Erythroblast (primary cell): ENCODE results near the gene MCF2L.

Source experiments
- DNase-seq, 2 experiments: peaks; one replicate each; lab custom pipeline; 2025; lab: John Stamatoyannopoulos, UW
- GATA1 ChIP-seq: IDR thresholded peaks from 2 replicates; pipeline ENCODE4 v1.6.1; 2011; ENCODE audit warnings: low read depth, mild to moderate bottlenecking, control low read depth, low read length, moderate library complexity
- POLR2A ChIP-seq: IDR thresholded peaks from 2 replicates; pipeline ENCODE4 v1.6.1; 2011; ENCODE audit warnings: mild to moderate bottlenecking, low read length

MCF2L gene

DNA sequence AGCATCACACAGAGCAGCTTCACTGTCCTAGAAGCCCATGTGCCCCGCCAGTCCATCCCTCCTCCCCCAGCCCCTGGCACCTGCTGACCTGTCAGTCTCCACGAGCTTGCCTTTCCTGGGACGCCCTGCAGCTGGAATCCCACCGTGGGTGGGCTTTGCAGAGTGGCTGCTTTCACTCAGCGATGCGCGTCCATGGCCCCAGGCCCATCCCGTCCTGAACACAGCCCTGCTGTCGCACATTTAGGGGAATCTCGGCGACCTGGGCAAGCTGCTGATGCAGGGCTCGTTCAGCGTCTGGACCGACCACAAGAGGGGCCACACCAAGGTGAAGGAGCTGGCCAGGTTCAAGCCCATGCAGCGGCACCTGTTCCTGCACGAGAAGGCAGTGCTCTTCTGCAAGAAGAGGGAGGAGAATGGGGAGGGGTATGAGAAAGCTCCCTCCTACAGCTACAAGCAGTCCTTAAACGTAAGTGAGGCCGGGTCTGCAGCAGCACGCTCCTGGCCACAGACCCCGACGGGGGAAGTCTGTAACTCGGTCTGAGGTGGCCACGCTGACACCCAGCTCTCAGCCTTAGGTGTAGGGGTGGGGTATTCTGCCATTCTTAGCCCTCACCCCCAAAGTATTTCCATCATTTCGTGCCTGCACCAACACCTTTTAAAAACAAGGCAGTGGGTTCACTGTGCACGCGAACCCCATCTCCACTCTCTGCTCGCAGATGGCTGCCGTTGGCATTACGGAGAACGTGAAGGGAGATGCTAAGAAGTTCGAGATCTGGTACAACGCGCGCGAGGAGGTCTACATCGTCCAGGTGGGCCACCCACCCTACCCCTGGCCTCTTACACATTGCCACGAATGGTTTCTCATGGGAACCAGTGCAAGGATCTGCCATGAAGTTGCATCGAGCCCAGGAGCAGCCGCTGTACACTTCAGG is 118.2 kb downstream of the MCF2L start:
- DNase-seq = no peak
- no peak for TF ChIP-seq GATA1
- no peak for TF ChIP-seq POLR2A

- TF ChIP-seq POLR2A (no peak), GATA1 (no peak)
- DNase-seq = no peak
These were observed 119.1 kb downstream of the MCF2L start for GRCh38 chr13:113087923-113088690.

GRCh38 chr13:113088691-113089020 is 119.6 kb downstream of the MCF2L start:
- no peak for DNase-seq
- TF ChIP-seq GATA1 = no peak
- no peak for TF ChIP-seq POLR2A

DNA sequence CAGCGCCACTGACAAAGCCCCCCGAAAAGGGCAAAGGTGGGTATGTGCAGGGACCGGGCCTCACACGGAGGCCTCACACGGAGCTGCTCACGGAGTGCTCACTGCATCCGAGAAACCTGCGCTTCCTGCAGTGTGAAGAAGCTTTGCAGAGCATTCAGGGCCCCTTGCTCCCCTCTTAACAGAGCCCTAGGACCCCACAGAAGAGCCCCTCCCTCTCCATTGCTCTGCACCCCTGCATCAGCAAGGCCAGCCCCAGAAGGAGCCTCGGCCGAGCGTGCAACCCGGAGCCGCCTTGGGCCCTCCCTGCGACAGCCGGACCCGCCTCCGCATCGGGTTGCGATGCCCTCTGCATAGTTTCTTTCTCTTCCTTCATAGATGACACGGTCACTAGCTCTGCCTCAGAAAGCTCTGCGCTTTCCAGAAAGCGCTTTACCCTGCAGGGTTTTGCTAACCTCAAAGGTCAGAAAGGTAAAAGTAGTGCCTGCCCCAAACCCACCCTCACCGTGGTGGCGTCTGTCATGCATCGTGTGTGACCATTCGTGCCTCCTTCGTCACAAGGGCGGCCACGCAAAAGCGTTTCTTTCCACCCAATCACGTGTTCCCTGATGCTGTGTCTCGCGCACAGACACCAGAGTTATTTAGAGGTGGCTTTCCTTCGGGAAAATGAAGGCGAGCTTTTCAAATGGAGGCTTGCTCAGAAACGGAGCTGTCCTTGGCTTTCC is 120.8 kb downstream of the MCF2L start:
- TF ChIP-seq POLR2A (no peak), GATA1 (no peak)
- no peak for DNase-seq

DNA sequence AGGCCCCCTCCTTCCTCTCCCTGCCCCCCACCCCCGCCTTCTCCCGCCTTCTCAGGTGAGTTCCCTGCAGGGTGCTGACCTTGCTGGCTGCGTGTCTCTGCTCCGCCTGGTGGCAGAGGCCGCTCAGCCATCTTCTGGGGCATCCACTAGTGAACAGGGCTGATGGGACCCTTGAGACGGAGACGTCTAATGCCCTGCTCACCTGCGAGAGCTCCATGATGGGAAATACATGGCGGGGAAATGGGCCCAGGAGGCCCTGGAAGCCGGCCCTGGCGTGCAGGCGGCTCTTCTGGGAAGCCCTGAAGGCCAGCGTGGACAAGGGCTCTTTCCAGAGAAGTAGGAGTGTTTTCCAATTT is 121.4 kb downstream of the MCF2L start:
- no peak for TF ChIP-seq POLR2A
- no peak for TF ChIP-seq GATA1
- no peak for DNase-seq

GRCh38 chr13:113090806-113091205 is 121.8 kb downstream of the MCF2L start:
- no peak for DNase-seq
- TF ChIP-seq POLR2A (no peak), GATA1 (no peak)

DNA sequence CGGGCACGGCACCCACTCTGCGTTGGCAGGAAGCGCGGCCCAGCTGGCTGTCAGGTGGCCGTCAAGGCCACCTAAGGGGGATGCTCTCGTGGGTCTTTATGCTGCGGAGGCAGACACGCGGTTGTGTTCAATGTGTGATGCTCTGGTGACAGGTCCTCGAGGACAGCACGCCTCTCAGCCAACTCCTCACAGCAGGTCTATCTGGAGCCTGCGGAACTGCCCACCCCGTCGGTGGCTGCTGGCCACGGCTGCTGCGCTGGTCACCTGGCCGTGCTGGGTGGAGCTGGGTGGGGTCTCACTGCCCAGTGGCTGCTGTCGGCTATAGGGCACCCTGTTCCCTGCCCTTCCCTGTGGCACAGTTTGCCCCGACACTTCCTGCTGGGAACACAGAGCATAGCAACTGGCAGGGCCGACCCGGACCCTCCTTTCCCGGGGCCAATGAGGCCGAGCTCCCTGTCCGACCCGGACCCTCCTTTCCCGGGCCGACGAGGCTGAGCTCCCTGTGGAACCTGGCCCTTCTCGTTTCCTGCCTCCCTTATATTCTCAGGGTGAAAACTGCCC is 122.3 kb downstream of the MCF2L start:
- TF ChIP-seq POLR2A (no peak), GATA1 (no peak)
- no peak for DNase-seq

DNA sequence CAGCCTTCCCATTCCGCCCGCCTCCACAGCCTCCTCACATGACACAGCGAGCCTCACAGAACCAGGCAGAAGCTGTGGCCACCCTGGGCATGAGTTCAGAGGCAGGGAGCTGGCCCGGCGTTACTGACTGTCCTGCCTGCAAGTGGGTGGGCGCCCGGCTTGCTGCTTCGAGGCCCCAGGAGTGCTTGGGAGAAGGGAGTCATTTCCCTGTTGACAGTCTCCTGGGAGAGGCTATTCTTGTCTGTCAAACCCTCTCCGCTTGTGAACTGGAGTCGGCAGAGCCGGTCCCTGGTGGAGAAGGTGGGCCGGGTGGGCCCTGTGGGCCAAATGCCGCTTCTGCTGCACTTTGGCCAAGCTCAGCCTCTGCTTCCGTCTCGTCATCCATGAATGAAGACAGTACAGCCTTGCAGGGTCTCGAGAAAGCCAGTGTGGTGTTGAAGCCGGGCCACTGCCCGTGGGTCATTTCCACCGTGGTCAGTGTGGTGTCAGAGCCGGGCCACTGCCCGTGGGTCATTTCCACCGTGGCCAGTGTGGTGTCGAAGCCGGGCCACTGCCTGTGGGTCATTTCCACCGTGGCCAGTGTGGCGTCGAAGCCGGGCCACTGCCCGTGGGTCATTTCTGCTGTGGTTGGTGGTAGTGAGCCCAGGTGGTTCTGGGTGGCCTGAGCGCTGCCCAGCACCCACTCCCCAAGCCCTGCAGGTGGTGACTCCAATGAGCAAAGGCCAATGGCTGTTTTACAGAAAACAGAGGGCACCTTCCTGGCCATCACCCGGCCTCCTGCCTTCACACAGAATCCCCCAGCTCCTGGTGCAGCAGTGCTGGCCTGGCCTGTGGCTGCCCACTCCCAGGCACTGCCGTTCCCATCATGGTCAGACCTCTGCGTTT is 123.1 kb downstream of the MCF2L start:
- DNase-seq = no peak
- TF ChIP-seq POLR2A = no peak
- TF ChIP-seq GATA1 = no peak

GRCh38 chr13:113092776-113093579 is 124.0 kb downstream of the MCF2L start:
- DNase-seq = no peak
- TF ChIP-seq POLR2A (no peak), GATA1 (no peak)

GRCh38 chr13:113093580-113094409 is 124.8 kb downstream of the MCF2L start:
- no peak for DNase-seq
- TF ChIP-seq GATA1 = no peak
- TF ChIP-seq POLR2A = no peak

- TF ChIP-seq POLR2A (no peak), GATA1 (no peak)
- no peak for DNase-seq
These were observed 125.4 kb downstream of the MCF2L start for GRCh38 chr13:113094410-113094800.

DNA sequence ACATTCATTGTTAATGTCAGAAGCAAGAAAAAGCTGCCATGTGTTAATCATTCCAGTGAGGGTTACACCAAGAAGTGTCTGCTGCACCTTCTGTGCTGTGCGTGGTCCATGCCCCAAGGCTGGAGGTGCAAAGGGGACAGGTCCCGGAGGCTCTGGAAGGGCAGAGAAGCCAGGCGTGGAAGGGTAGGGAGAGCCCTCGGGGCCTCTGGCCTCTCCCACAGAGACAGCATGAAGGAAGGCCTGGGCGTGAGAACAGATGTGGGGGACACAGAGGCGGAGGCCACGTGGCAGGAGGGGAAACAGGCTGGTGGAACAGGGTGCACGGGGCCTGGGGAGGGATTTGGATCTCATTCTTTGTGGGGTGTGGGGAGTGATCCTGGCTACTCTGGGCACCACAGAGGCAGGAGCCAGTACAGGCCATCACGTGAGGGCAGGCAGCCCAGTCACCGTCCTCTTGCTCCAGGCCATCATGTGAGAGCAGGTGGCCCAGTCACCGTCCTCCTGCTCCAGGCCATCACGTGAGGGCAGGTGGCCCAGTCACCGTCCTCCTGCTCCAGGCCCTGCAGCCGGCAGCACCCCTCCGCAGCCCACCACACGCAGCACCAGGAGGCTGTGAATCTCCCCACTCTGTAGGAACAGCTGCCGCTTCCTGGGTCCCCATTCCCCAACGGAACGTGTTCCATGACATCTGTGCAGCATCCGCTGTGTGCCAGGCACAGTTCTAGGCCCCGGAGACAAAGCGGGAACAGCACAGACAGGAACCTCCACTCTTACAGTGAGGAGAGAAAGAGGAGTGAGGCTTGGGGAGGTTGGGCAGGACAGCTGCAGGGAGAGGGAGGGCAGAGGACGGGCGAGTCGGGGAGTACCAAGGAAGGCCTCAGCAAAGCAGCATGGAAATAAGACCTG is 126.4 kb downstream of the MCF2L start:
- TF ChIP-seq GATA1 = no peak
- TF ChIP-seq POLR2A = no peak
- no peak for DNase-seq
